ENCODE measurements around the gene METTL27. TPM values are rescaled to one million over a fixed set of nuclear protein-coding genes. Genes with fewer than 3 reads are reported as not detected.

METTL27 gene
- total and polyA plus RNA-seq, 2 of the 8 experiments (the other 6 are each of a cell fraction or from before 2014, with no cell fraction given) = 6.2 to 12.0 TPM

DNA sequence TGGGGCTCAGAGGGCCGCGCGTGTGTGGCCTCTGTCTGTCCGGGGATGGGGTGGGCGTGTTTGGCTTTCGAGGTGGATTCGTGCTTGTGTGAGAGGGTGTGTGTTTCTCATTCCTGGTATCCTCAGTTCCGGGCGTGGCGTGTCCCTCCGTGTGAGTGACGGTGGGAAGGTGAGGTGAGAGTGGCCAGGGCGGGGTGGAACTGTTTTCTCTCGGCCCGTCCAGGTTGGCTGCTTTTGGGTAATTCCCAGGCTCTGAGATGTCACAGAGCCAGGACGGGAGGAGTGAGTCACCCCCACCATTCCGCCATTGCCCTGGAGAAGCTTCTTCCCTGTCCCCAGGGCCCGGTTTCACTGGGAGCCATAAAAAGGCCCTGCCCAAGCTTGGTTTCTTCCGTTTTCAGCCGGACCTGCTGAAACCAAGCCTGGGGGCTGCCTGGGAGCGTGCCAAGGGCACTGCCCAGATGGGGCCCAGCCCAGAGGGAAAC is 32.8 kb downstream of the METTL27 start:
- Histone ChIP-seq H2BK5ac (ENCODE audit: low read depth, low read length) (no peak overlapping the region), H3K4me3 (ENCODE audit: extremely low read depth in 1 of 4, insufficient read depth in 2 of 4, low read depth in 3 of 4, low read length in 4 of 4) (no peak overlapping the region), H2BK120ac (replicated peaks; ENCODE audit: low read depth, low read length) (peak overlapping the region; percentile 64), H4K8ac (ENCODE audit: extremely low read depth, insufficient read depth, low read length) (peak overlapping the region; percentile 51), H3K4ac (replicated peaks; ENCODE audit: insufficient read length, low read depth, low read length) (no peak overlapping the region), H3K36me3 (ENCODE audit: control insufficient read depth in 2 of 4, insufficient read depth in 4 of 4, low read length in 3 of 4) (no peaks in the 10 kb centered on the region), H3K23ac (ENCODE audit: insufficient read length) (no peak overlapping the region), H2AFZ (ENCODE audit: low read length) (no peak overlapping the region), H3K9me3 (ENCODE audit: insufficient read depth in 2 of 2, low read depth in 1 of 2, low read length in 1 of 2) (no peaks in the 10 kb centered on the region), H4K20me1 (replicated peaks in 1 of 2; ENCODE audit: control insufficient read depth in 1 of 2, insufficient read depth in 2 of 2, low read length in 2 of 2) (no peaks in the 10 kb centered on the region), H3K23me2 (ENCODE audit: low read depth, low read length) (0 out of 2 replicates have a peak, but pooled peaks cover 3% of the 10 kb centered on the region), H4K5ac (ENCODE audit: insufficient read length, low read depth, low read length) (no peak overlapping the region), H2AK5ac (ENCODE audit: low read depth, low read length) (no peak overlapping the region), H3K56ac (replicated peaks; ENCODE audit: insufficient read length, low read depth, low read length) (no peak overlapping the region), H2BK20ac (ENCODE audit: low read length) (no peak overlapping the region), H3K27me3 (replicated peaks in 1 of 4; ENCODE audit: control insufficient read depth in 3 of 4, extremely low read depth in 1 of 4, insufficient read depth in 3 of 4, low read length in 3 of 4) (no peaks in the 10 kb centered on the region), H3K79me1 (ENCODE audit: low read depth, low read length) (no peaks in the 10 kb centered on the region), H3K4me2 (ENCODE audit: insufficient read depth in 1 of 2, low read depth in 2 of 2, low read length in 2 of 2) (no peak overlapping the region), H3K18ac (ENCODE audit: extremely low read depth, low read length) (no peak overlapping the region), H3K27ac (ENCODE audit: low read depth, low read length) (no peak overlapping the region), H3K14ac (ENCODE audit: insufficient read length) (no peak overlapping the region), H2BK12ac (ENCODE audit: low read depth, low read length) (0 out of 2 replicates have a peak overlapping the region, but pooled peaks have one; percentile 39), H3K79me2 (ENCODE audit: control insufficient read depth in 1 of 2, insufficient read depth in 2 of 2, low read length in 2 of 2) (no peaks in the 10 kb centered on the region), H2BK15ac (ENCODE audit: low read length) (peak overlapping the region; percentile 53; the same call in 1 of the 2 replicates), H4K91ac (replicated peaks; ENCODE audit: insufficient read length, low read length) (peak overlapping the region; percentile 81), H3K4me1 (replicated peaks in 1 of 4; ENCODE audit: control insufficient read depth in 3 of 4, insufficient read depth in 4 of 4, low read length in 3 of 4) (peaks cover 0 to 9% (median 5%) of the 10 kb centered on the region in 4 experiments; a peak in 6 of 7 replicates), H3K9ac (replicated peaks in 1 of 4; ENCODE audit: extremely low read depth in 1 of 4, low read depth in 3 of 4, low read length in 3 of 4) (no peak overlapping the region)
- no peak for TF ChIP-seq EP300 (IDR thresholded peaks at IDR 0.05; ENCODE audit: borderline replicate concordance in 1 of 2, low read depth in 2 of 2, low read length in 2 of 2)
- TF ChIP-seq ATF2 (IDR thresholded peaks at IDR 0.05; ENCODE audit: low read length) = no peak
- TF ChIP-seq NRF1 (IDR thresholded peaks at IDR 0.05; ENCODE audit: low read depth, low read length) = no peak
- no peak for TF ChIP-seq JUN (IDR thresholded peaks at IDR 0.05; ENCODE audit: low read depth, low read length)
- no peak for TF ChIP-seq CBX5 (IDR thresholded peaks at IDR 0.05; ENCODE audit: low read depth, low read length)
- TF ChIP-seq YY1 (IDR thresholded peaks at IDR 0.05; ENCODE audit: low read depth, low read length) = no peak
- TF ChIP-seq TAF7 (optimal IDR thresholded peaks at IDR 0.05; ENCODE audit: borderline replicate concordance, low read depth, low read length) = no peak
- ChIA-PET POLR2A (ENCODE audit: partially characterized antibody) (interaction anchor here (0.7 to 10.0 kb wide), 4 partner anchors 19 to 68 kb away, joined by 3 to 72 read pairs (median 9); partner anchors contain the start of gene CLDN4), CTCF (ENCODE audit: partially characterized antibody) (interaction anchor here (1.1 to 4.9 kb wide), 11 partner anchors 13 to 141 kb away, joined by 3 to 72 read pairs (median 15); partner anchors contain the start of genes CLDN4 and METTL27)
- FAIRE-seq (no peak), DNase-seq (ENCODE audit: low read depth in 1 of 2, low spot score in 2 of 2) (no peak)
- WGBS, 2 experiments (ENCODE audit: extremely low coverage in 1 of 2, insufficient coverage in 1 of 2, insufficient read length in 1 of 2, insufficient replicate concordance in 2 of 2, low coverage in 1 of 2, low lambda C conversion rate in 2 of 2, missing lambda C conversion rate in 1 of 2) = 92% methylated on average over 20 of the region's 21 CpGs; no CpG with 5 or more reads in 1 of the 2 experiments

Data from H1 (cell line).